ENCODE data around the gene UQCRH. TPM values are rescaled to one million over a fixed set of nuclear protein-coding genes. Genes with fewer than 3 reads are reported as not detected.

Gene UQCRH
- total RNA-seq, 1 donor from 2014 or later, result 228 TPM

DNA sequence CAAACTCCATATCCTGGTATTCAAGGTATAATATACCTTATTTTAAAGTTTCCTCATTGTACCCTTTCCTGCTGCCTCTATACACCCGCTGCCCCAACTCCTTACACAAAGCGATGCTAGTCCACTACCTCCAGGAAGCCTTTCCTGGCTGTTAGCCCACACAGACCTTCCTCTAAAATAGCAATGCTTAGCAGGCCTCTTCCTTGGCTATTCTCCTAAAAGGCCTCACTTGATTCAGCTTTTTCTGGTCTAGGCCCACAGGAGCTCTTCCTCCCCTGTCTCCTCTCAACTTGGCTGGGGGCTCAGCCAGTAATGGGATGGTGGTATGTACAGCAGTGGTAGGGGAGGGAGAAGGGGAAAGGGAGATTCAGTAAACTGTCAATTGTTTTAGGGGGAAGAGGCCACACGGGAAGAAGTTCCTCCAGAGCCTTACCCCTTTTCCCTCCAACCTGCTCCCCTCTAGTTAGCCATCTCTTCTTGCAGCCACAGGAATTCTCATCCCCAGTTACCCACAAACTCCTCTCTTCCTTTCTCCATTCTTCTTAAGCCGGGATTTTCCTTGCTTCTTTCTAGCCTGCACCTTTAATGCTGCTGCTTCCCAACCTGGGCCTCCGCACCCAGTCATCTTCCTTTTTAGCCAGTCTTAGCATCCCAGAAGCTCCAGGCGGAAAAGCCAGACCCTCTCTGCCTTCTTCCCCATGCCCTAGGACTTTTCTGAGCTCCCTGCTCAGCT lies 2.7 kb upstream of the UQCRH start:
- Mint-ChIP-seq H3K9me3 (ENCODE audit: unreplicated experiment) (no peaks in the 10 kb centered on the region), H3K4me3 (ENCODE audit: unreplicated experiment) (peak overlapping the region; percentile 99), H3K27ac (ENCODE audit: unreplicated experiment) (peak overlapping the region; percentile 99), H3K36me3 (ENCODE audit: unreplicated experiment) (peaks cover 21% of the 10 kb centered on the region), H3K4me1 (ENCODE audit: unreplicated experiment) (peaks cover 38% of the 10 kb centered on the region), H3K27me3 (ENCODE audit: unreplicated experiment) (no peaks in the 10 kb centered on the region)
- TF ChIP-seq, protein P1, sequence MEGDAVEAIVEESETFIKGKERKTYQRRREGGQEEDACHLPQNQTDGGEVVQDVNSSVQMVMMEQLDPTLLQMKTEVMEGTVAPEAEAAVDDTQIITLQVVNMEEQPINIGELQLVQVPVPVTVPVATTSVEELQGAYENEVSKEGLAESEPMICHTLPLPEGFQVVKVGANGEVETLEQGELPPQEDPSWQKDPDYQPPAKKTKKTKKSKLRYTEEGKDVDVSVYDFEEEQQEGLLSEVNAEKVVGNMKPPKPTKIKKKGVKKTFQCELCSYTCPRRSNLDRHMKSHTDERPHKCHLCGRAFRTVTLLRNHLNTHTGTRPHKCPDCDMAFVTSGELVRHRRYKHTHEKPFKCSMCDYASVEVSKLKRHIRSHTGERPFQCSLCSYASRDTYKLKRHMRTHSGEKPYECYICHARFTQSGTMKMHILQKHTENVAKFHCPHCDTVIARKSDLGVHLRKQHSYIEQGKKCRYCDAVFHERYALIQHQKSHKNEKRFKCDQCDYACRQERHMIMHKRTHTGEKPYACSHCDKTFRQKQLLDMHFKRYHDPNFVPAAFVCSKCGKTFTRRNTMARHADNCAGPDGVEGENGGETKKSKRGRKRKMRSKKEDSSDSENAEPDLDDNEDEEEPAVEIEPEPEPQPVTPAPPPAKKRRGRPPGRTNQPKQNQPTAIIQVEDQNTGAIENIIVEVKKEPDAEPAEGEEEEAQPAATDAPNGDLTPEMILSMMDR (IDR thresholded peaks at IDR 0.05), result no peak
- no peak for DNase-seq (ENCODE audit: extremely low spot score, unreplicated experiment)

DNA sequence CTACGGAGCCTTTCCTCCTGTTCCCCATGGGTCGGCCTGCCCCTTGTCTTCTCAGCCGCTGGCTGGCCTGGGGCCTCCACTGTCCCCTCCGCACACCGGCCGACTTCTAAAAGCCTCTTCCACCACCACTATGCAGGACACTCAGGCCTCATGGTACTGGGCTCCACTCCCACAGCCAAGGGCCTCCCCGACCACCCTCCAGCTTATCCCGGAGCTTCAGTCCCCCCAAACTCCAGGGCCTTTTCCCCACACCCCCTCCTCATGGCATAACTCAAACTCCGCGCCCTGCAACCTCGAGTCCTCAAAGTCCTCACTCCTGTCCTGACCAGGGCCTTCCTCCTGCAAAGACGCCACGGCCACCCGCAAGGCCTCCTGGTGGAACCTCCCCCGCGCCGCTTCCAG lies 2.1 kb upstream of the UQCRH start:
- Mint-ChIP-seq H3K27me3 (ENCODE audit: unreplicated experiment) (no peaks in the 10 kb centered on the region), H3K4me1 (ENCODE audit: unreplicated experiment) (peaks cover 43% of the 10 kb centered on the region), H3K9me3 (ENCODE audit: unreplicated experiment) (no peaks in the 10 kb centered on the region), H3K27ac (ENCODE audit: unreplicated experiment) (peak overlapping the region; percentile 99), H3K36me3 (ENCODE audit: unreplicated experiment) (peaks cover 19% of the 10 kb centered on the region), H3K4me3 (ENCODE audit: unreplicated experiment) (peak overlapping the region; percentile 99)
- no peak for DNase-seq (ENCODE audit: extremely low spot score, unreplicated experiment)
- TF ChIP-seq, protein P1 (IDR thresholded peaks at IDR 0.05), result no peak

DNA sequence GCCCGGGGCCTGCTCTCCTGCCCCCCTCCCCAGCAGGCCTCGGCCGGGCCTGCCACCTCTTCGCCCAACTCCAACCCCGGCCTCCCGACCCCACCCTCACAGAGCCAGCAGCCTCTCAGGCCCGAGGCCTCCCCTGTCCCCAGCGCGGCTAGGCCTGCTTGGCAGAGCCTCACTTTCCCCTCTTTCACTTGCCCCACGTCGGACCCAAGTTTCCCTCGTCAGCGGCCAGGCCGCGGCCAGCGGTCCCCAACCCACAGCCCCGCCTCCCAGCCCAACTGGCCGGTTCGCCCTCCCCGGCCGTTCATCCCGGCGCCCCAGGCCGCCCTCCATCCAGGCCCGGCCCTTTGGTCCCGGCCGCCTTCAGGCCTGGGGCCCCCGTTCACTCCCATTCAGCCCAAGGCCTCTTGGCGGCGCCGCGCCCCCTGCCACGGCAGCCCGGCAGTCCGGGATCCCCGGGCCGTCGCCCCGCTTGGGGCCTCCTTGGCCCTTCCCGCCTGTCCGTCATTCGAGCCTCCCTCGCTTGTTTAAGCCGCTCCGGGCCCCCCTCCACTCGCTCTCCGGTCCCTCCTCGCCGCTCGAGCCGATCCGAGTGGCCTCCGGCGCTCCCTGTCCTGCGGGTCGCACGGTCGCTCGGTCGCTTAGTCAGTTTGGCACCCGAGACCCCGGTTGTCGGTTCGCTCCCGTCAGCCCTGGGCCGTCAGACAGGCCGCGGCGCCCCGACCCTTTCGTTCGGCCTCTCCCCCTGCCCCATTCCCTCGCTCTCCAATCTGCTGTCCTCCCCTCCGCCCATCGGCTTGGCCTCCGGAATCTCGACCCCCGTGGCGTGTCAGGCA lies 1.5 kb upstream of the UQCRH start:
- peak; percentile 87 for DNase-seq (ENCODE audit: extremely low spot score, unreplicated experiment)
- Mint-ChIP-seq H3K4me3 (ENCODE audit: unreplicated experiment) (peak overlapping the region; percentile 99), H3K9me3 (ENCODE audit: unreplicated experiment) (no peaks in the 10 kb centered on the region), H3K27me3 (ENCODE audit: unreplicated experiment) (no peaks in the 10 kb centered on the region), H3K27ac (ENCODE audit: unreplicated experiment) (peak overlapping the region; percentile 99), H3K36me3 (ENCODE audit: unreplicated experiment) (peaks cover 13% of the 10 kb centered on the region), H3K4me1 (ENCODE audit: unreplicated experiment) (peaks cover 43% of the 10 kb centered on the region)
- TF ChIP-seq, protein P1 (IDR thresholded peaks at IDR 0.05), result peak; percentile 18

DNA sequence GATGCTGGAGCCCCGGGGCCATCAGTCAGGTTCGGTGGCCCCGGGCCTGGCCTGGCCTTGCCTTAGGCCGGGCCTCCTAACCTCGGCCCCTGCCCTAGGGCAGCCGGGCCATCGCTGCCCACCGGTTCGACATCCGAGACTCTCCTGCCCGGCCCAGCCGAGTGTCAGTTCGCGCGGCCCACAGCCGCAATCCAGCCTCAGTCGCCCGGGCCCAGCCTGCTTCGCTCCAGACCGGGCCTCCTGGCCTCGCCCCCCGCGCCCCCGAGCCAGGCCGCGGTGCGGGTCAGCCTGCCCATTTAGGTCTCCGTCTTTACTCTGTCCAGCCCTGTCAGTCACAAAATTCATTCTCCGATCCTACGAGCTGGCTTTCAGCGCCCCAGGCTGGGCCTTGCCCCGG lies 859 bp upstream of the UQCRH start:
- Mint-ChIP-seq H3K4me1 (ENCODE audit: unreplicated experiment) (peaks cover 43% of the 10 kb centered on the region), H3K9me3 (ENCODE audit: unreplicated experiment) (no peaks in the 10 kb centered on the region), H3K36me3 (ENCODE audit: unreplicated experiment) (peaks cover 7% of the 10 kb centered on the region), H3K27ac (ENCODE audit: unreplicated experiment) (peak overlapping the region; percentile 99), H3K27me3 (ENCODE audit: unreplicated experiment) (no peaks in the 10 kb centered on the region), H3K4me3 (ENCODE audit: unreplicated experiment) (peak overlapping the region; percentile 99)
- TF ChIP-seq, protein P1 (IDR thresholded peaks at IDR 0.05), result no peak
- DNase-seq (ENCODE audit: extremely low spot score, unreplicated experiment), result peak; percentile 86

DNA sequence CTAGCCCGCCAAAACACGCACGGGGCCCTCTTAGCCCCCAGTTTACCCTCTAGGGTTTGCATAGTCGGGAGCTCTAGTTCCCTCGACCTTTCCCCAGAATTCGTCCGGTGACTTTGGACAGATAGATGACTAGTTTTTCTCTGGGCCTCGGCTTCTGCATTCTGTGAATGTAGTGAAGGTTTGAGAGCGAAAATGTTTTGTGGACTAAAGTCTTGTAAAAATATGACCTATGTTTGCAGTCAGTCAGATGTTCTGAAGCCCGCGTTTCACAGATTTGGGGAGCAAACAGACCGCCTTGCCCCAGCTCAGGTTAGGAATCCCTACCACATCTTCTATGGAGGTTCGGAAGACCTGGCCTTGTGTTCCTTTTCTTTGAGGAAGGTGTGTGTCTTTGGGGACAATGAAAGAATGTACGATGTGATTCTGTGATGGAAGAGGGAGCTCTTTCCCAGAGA lies 401 bp downstream of the UQCRH start:
- TF ChIP-seq, protein P1 (IDR thresholded peaks at IDR 0.05), result no peak
- H3K4me1 Mint-ChIP-seq (ENCODE audit: unreplicated experiment), result peaks cover 38% of the 10 kb centered on the region
- H3K4me3 Mint-ChIP-seq (ENCODE audit: unreplicated experiment), result peak overlapping the region; percentile 99
- no peaks in the 10 kb centered on the region for H3K27me3 Mint-ChIP-seq (ENCODE audit: unreplicated experiment)
- H3K9me3 Mint-ChIP-seq (ENCODE audit: unreplicated experiment), result no peaks in the 10 kb centered on the region
- no peak for DNase-seq (ENCODE audit: extremely low spot score, unreplicated experiment)
- H3K27ac Mint-ChIP-seq (ENCODE audit: unreplicated experiment), result peak overlapping the region; percentile 99
- H3K36me3 Mint-ChIP-seq (ENCODE audit: unreplicated experiment), result peaks cover 5% of the 10 kb centered on the region

Data from osteocyte (in vitro differentiated cells).